Spleen (tissue), 11 donors: Measurements from ENCODE around the gene SCN1B. TPM values are rescaled to one million over a fixed set of nuclear protein-coding genes. Genes with fewer than 3 reads are reported as not detected.

ENCODE experiments used
- DNase-seq: peaks from one replicate; pipeline ENCODE4 v3.0.0-alpha.2; 2020
- H3K27ac ChIP-seq, 8 donors: fragments of 200-600 bp; sonication (generic) in 7 of 8; 1 replicate in 4 of 8; 2 replicates in 4 of 8; pipeline versions ENCODE4 v1.5.0 to v1.8.0; 2016 to 2021; ENCODE audit warnings: inconsistent platforms in 4 of 8, mild to moderate bottlenecking in 4 of 8, moderate library complexity in 1 of 8
- H3K27me3 ChIP-seq, 7 donors: fragments of 200-600 bp; sonication (generic) in 6 of 7; replicated peaks in 1 of 7; 1 replicate in 4 of 7; 2 replicates in 3 of 7; pipeline versions ENCODE4 v1.5.0 to v1.8.0; 2016 to 2021; ENCODE audit warnings: inconsistent platforms in 3 of 7, mild to moderate bottlenecking in 1 of 7
- H3K36me3 ChIP-seq, 6 donors: fragments of 200-600 bp; sonication (generic) in 5 of 6; 1 replicate in 4 of 6; 2 replicates in 2 of 6; pipeline versions ENCODE4 v1.5.0 to v1.8.0; 2016 to 2021; ENCODE audit warnings: inconsistent platforms in 2 of 6
- H3K4me1 ChIP-seq, 6 donors: fragments of 200-600 bp; sonication (generic) in 5 of 6; 1 replicate in 3 of 6; 2 replicates in 3 of 6; pipeline versions ENCODE4 v1.5.0 to v1.8.0; 2016 to 2021; ENCODE audit warnings: inconsistent platforms in 3 of 6
- H3K4me3 ChIP-seq, 8 donors: fragments of 200-600 bp; sonication (generic) in 7 of 8; 1 replicate in 4 of 8; 2 replicates in 4 of 8; pipeline versions ENCODE4 v1.5.0 to v1.8.0; 2016 to 2021; ENCODE audit warnings: inconsistent platforms in 4 of 8, mild to moderate bottlenecking in 4 of 8, moderate library complexity in 2 of 8
- H3K9me3 ChIP-seq, 8 donors: fragments of 200-600 bp; sonication (generic) in 7 of 8; 1 replicate in 4 of 8; 2 replicates in 4 of 8; pipeline versions ENCODE4 v1.5.0 to v1.8.0; 2016 to 2021; ENCODE audit warnings: inconsistent platforms in 4 of 8
- POLR2A ChIP-seq, 3 donors: fragments of 450-650 bp; IDR thresholded peaks; one replicate each; pipeline ENCODE4 v1.5.1; 2017; ENCODE audit warnings: antibody characterized with exemption in 3 of 3, mild to moderate bottlenecking in 1 of 3
- POLR2AphosphoS5 ChIP-seq, 3 donors: sonication (generic); formaldehyde crosslinking; IDR thresholded peaks; one replicate each; pipeline ENCODE4 v1.5.1; 2017; ENCODE audit warnings: antibody characterized with exemption in 3 of 3
- WGBS, 5 donors: extraction: QIAGEN DNeasy Blood & Tissue Kit in 3 of 5; methylation state at CpG; one replicate each; pipeline versions ENCODE4 v1.1.5 to v1.1.7; 2013 to 2018; 5-methylcytosine and 5-hydroxymethylcytosine counted together
- intact Hi-C: fragments of 100-400 bp; cut with DNase I; formaldehyde crosslinking; loops from one replicate; pipeline ENCODE4 v1.15.0; 2023; ENCODE audit warnings: low total_unique reads
- polyA plus RNA-seq, 3 donors: library from polyadenylated mRNA; stranded (reverse); fragments of 200-250 nt; gene quantifications; one replicate each; pipeline ENCODE4 v1.2.1, GENCODE V29; 2013
- total RNA-seq, 7 donors: library from RNA; depleted of rRNA in 3 of 7; stranded (reverse); fragments of >200 nt in 3 of 7; fragmentation: NEBNext Ultra II Directional in 4 of 7; extraction: Animal tissue kit (Norgen Biotek cat#: 25700) in 4 of 7; gene quantifications; one replicate each; pipeline versions ENCODE4 v1.1.0 to v1.2.1, GENCODE V29; 2016 to 2021
- TF ChIP-seq, protein P1 (sequence below), 11 experiments: fragments of 200-600 bp in 7 of 11; fragments of 450-650 bp in 4 of 11; sonication (generic) in 4 of 11; IDR thresholded peaks in 8 of 11; conservative IDR thresholded peaks in 3 of 11; 1 replicate in 7 of 11; 2 replicates in 4 of 11; pipeline versions ENCODE4 v1.4.0 to v1.8.0; 2016 to 2021; ENCODE audit warnings: antibody characterized with exemption in 11 of 11, inconsistent platforms in 4 of 11, mild to moderate bottlenecking in 1 of 11
- donor health status: healthy with polysubstance abuse.
- donor health status: DM: no; HTN: no; CAD: no; lungs with moderate emphysema.
- donor health status: DM: no; HTN: no; CAD: no.
- donor health status: Bipolar disorder and iron deficiency.
- donor health status: healthy.
- donor health status: DM: no; HTN: no; CAD: no.
- donor health status: DM: yes; HTN: yes; CAD: no.

Gene SCN1B
- total and polyA plus RNA-seq, 10 donors: 3.7 to 28.1 (median 13.1) TPM

DNA sequence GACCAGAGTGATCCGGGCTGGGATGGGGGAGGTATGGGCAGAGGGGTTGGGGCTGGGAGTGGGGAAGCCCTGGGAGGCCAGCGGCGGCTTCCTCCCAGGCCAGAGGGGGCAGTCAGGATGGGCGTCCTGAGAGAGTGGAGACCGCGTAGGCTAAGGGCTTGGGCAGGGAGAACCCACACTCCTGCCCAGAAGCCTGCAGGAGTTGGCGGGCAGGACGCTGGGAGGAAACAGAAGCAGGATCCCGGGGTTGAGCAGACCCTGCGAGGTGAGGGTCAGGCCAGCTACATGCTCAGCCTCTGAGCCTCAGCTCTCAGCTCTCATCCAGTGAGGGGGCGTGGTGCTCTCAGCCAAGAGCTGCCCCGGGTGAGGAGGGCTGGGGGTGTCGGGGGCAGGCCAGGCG is 7.8 kb upstream of the SCN1B start:
- 64 to 78% (median 75%) methylated on average over 13 to 14 of the region's 14 CpGs for WGBS, 5 donors
- intact Hi-C loops: no loop called here
- Histone ChIP-seq H3K27me3 (no peaks in the 10 kb centered on the region), H3K4me1 (peaks cover 0 to 43% (median 19%) of the 10 kb centered on the region in 6 donors), H3K36me3 (peaks cover 4 to 100% (median 100%) of the 10 kb centered on the region in 6 donors), H3K27ac (peak overlapping the region in 3 of 8 donors; percentile 15 to 55 (median 42)), H3K4me3 (no peak overlapping the region), H3K9me3 (no peaks in the 10 kb centered on the region)
- TF ChIP-seq, protein P1, sequence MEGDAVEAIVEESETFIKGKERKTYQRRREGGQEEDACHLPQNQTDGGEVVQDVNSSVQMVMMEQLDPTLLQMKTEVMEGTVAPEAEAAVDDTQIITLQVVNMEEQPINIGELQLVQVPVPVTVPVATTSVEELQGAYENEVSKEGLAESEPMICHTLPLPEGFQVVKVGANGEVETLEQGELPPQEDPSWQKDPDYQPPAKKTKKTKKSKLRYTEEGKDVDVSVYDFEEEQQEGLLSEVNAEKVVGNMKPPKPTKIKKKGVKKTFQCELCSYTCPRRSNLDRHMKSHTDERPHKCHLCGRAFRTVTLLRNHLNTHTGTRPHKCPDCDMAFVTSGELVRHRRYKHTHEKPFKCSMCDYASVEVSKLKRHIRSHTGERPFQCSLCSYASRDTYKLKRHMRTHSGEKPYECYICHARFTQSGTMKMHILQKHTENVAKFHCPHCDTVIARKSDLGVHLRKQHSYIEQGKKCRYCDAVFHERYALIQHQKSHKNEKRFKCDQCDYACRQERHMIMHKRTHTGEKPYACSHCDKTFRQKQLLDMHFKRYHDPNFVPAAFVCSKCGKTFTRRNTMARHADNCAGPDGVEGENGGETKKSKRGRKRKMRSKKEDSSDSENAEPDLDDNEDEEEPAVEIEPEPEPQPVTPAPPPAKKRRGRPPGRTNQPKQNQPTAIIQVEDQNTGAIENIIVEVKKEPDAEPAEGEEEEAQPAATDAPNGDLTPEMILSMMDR (IDR thresholded peaks at IDR 0.05 in 8 of 11, conservative IDR thresholded peaks at IDR 0.05 in 3 of 11): no peak
- TF ChIP-seq POLR2AphosphoS5 (IDR thresholded peaks at IDR 0.05): peak in 2 of 3 donors; percentile 41 to 68
- TF ChIP-seq POLR2A (IDR thresholded peaks at IDR 0.05): no peak
- DNase-seq: no peak

DNA sequence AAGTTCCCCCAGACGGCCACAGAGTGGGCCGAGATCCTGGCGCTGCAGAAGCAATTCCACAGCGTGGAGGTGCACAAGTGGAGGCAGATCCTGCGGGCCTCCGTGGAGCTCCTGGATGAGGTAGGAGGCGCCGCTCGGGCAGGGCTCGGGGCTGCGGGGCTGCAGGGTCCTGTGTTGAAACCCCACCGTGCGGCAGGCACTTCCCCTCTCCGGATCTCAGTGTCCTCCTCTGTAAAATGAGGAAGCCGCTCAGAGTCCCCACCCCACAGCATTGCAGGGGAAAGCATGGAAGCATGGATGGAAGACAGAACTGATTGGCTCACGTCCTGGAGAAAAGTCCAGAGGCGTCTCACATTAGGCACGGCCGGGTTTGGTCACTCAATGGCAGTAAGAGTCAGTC is 6.8 kb upstream of the SCN1B start:
- H3K27ac ChIP-seq: peak overlapping the region in 4 of 8 donors; percentile 3 to 55 (median 28)
- WGBS, 5 donors: 55 to 84% (median 76%) methylated on average over 10 to 19 of the region's 19 CpGs
- H3K9me3 ChIP-seq: no peaks in the 10 kb centered on the region
- DNase-seq: no peak
- intact Hi-C loops: no loop called here
- no peaks in the 10 kb centered on the region for H3K27me3 ChIP-seq
- H3K4me3 ChIP-seq: no peak overlapping the region
- TF ChIP-seq, protein P1 (IDR thresholded peaks at IDR 0.05 in 8 of 11, conservative IDR thresholded peaks at IDR 0.05 in 3 of 11): no peak
- TF ChIP-seq POLR2AphosphoS5 (IDR thresholded peaks at IDR 0.05): peak in 1 of 3 donors; percentile 66
- peaks cover 4 to 100% (median 96%) of the 10 kb centered on the region in 6 donors for H3K36me3 ChIP-seq
- peaks cover 0 to 35% (median 15%) of the 10 kb centered on the region in 6 donors for H3K4me1 ChIP-seq

DNA sequence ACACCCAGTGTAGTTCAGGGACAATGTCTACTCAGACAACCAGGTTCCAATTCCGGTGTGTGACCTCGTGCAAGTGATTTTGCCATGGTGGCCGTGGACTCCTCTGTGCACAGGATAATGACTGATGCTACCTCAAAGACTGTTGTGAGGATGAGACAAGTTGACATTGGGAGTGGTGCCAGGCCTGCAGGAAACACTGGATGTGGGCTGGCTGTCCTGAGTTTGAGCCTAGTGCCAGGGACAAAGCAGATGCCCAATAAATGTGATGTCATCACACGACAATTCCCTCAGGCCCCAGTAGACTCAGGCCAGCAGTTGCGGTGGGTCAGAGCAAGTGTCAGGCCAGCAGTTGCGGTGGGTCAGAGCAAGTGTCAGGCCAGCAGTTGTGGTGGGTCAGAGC is 6.2 kb upstream of the SCN1B start:
- Histone ChIP-seq H3K4me1 (peaks cover 0 to 37% (median 15%) of the 10 kb centered on the region in 6 donors), H3K27me3 (peaks cover 0 to 3% (median 0%) of the 10 kb centered on the region in 7 donors), H3K27ac (peak overlapping the region in 5 of 8 donors; percentile 3 to 55 (median 22)), H3K9me3 (no peaks in the 10 kb centered on the region), H3K4me3 (no peak overlapping the region), H3K36me3 (peaks cover 4 to 94% (median 90%) of the 10 kb centered on the region in 6 donors)
- WGBS, 5 donors: 70 to 89% (median 80%) methylated on average over 6 of the region's 6 CpGs
- intact Hi-C loops: no loop called here
- DNase-seq: no peak
- TF ChIP-seq, protein P1 (IDR thresholded peaks at IDR 0.05 in 8 of 11, conservative IDR thresholded peaks at IDR 0.05 in 3 of 11): no peak
- TF ChIP-seq POLR2AphosphoS5 (IDR thresholded peaks at IDR 0.05): peak in 2 of 3 donors; percentile 34 to 51

DNA sequence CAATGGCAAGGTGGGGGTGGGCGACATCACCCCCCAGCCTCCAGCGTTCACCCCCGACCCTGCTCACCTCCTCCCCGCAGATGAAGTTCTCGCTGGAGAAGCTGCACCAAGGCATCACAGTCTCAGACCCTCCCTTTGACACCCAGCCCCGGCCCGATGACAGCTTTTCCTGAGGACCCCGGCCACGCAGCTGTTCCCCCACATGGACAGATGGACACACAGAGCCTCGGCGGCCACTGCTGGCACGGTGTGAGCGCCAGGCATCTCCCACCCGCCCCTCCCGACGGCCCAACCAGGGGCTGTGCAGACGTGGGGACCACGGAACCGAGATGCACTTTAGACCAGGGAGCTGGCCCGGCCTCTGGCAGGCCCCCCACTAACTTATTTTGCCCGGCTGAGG is 4.3 kb upstream of the SCN1B start:
- H3K27me3 ChIP-seq: peaks cover 0 to 21% (median 7%) of the 10 kb centered on the region in 7 donors
- no peak for DNase-seq
- intact Hi-C loops: no loop called here
- H3K36me3 ChIP-seq: peaks cover 4 to 75% (median 71%) of the 10 kb centered on the region in 6 donors
- H3K9me3 ChIP-seq: no peaks in the 10 kb centered on the region
- H3K4me1 ChIP-seq: peaks cover 0 to 53% (median 24%) of the 10 kb centered on the region in 6 donors
- TF ChIP-seq, protein P1 (IDR thresholded peaks at IDR 0.05 in 8 of 11, conservative IDR thresholded peaks at IDR 0.05 in 3 of 11): no peak
- no peak for TF ChIP-seq POLR2A (IDR thresholded peaks at IDR 0.05)
- peak in 1 of 3 donors; percentile 54 for TF ChIP-seq POLR2AphosphoS5 (IDR thresholded peaks at IDR 0.05)
- no peak overlapping the region for H3K4me3 ChIP-seq
- H3K27ac ChIP-seq: no peak overlapping the region
- 91 to 98% (median 95%) methylated on average over 12 to 21 of the region's 21 CpGs for WGBS, 5 donors
